ENCODE results near the gene CD19.
"Not testable (repeated sequence)": the region's sequence is repeated elsewhere in the genome, so short reads cannot be mapped to it uniquely, and the experiment has no call there.

The CD19 gene

GRCh38 chr16:28910086-28911031 lies 21.4 kb upstream of the CD19 start:
- no peak for DNase-seq (ENCODE audit: low spot score)

GRCh38 chr16:28912558-28912957 lies 19.2 kb upstream of the CD19 start:
- DNase-seq (ENCODE audit: low spot score) = no peak

- no peak for DNase-seq (ENCODE audit: low spot score)
Observed at GRCh38 chr16:28913946-28914724, 17.6 kb upstream of the CD19 start.

DNA sequence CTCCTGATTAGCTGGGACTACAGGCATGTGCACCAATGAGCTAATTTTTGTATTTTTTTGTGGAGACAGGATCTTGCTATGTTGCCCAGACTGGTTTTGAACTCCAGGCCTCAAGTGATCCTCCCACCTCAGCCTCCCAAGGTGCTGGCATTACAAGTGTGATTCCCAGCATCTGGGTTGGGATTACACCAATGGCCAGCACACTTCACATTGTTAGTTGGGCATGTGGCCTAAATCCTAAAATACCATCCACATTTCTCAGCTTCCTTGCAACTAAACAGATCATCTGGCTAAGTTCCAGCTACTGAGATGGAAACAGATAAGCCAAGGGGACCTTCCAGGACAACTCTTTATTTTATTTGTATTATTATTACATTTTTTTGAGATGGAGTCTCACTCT lies 16.6 kb upstream of the CD19 start:
- no peak for DNase-seq (ENCODE audit: low spot score)

- DNase-seq (ENCODE audit: low spot score) = no peak
Observed at GRCh38 chr16:28917095-28917494, 14.7 kb upstream of the CD19 start.

DNA sequence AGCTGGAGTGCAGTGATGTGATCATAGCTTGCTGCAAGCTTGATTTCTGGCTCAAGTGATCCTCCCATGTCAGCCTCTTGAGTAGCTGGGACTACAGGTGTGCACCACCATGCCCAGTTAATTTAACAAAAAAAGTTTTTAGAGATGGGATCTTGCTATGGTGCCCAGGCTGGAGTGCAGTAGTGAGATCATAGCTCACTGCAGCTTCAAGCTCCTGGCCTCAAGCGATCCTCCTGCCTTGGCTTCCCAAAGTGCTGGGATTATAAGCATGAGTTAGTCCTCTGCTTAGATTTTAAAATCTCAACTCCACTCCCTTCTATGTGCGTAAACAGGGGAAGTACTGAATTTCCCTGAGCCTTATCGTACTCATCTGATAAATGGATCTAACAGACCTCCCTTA lies 13.1 kb upstream of the CD19 start:
- no peak for DNase-seq (ENCODE audit: low spot score)

- no peak for DNase-seq (ENCODE audit: low spot score)
Observed at GRCh38 chr16:28923231-28923587, 8.6 kb upstream of the CD19 start.

- DNase-seq (ENCODE audit: low spot score) = no peak
Observed at GRCh38 chr16:28923652-28924398, 7.9 kb upstream of the CD19 start.

DNA sequence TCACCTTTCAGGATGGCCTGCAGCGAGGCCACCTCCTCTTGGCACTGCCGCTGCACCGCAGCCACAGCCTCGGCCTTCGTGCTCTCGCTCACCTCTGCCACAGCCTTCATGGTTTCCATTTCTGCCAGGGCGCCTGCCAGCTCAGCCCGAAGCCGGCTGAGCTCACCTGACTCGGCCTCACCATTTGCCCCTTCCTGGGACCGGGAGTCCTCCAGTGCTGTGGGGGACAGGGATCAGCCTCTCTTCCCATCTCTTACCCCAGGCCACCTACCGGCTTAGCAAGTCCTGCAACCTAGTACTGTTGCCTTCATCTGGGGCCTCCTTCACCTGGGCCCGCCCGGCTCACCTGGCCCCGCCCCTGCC lies 7.4 kb upstream of the CD19 start:
- DNase-seq (ENCODE audit: low spot score) = no peak

DNA sequence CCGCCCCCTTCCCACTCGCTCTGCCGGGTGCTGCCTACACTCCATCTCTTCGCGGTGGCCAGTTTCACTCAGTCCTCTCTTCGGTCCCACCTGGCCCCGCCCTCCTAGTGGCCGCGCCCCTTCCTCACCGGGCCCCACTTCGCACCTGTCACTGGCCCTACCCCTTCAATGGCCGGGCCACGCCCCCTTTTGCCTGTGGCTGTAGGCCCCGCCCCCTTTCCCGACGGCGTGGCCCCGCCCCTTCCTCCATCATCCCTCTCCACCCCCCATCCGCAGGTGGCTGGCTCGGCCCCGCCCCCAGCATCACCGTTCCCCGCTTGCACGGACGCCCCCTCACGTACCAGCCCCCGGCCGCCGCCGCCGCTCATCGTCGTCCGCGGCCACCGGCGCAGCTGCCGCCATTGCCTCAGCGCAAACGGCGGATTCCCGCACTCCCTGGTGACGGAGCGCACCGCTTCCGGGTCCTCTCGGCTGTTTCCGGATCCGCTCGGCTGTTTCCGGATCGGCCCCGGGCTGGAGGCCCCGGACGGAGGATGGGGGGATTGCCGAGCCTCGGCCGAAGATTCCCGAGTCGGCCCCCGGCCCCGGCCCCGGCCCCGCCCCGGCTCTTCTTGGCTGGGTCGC lies 6.9 kb upstream of the CD19 start, which contains the start of gene RABEP2:
Gene RABEP2, minus strand, starts transcription at position 477 of the 624 bp plus-strand sequence. Its CDS starts 75 bp downstream, at position 402.
- peak; percentile 95 for DNase-seq (ENCODE audit: low spot score)

DNA sequence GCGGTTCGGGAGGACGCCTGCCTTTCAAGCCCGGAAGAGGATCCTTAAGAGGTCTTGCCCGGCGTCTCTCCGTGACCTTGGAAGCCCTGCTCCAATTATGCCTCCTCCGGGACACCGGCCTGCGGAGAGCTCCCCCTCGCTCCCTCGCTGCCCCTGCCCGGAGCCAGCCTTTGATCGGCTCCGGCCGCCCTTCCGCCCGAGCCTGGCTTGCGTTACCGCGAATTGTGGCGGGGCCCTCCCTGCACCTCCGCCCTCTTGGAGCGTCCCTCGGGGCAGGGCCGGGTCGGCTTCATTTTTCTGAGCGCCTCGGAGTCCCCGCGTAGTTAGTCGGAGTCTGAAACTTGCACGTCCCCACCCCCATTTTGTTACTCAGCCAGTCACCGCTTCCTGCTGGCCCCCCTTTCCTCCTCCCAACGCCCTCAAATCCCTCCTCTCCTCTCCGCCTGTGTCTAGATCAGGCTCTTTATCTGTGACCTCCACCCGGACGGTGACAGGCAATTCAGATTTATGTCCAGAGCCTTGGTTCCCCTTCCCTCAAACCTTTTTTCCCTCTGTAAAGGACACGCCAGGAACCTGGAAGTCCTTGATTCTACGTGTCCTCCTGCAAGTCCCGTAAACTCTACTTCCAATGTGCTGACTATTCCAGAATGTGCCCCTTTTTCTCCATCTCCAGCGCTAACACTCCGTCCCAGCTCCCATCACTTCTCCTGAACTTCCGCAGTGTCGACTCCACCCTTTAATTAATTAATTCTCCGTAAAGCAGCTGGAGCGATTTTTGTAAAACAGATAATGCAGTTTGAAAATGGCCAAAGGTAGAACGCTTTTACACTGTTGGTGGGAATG lies 6.2 kb upstream of the CD19 start:
- DNase-seq (ENCODE audit: low spot score) = peak; percentile 82

GRCh38 chr16:28926284-28926683 lies 5.5 kb upstream of the CD19 start:
- DNase-seq (ENCODE audit: low spot score) = not testable (repeated sequence)

- DNase-seq (ENCODE audit: low spot score) = no peak
Observed at GRCh38 chr16:28927815-28928214, 4.0 kb upstream of the CD19 start.

DNA sequence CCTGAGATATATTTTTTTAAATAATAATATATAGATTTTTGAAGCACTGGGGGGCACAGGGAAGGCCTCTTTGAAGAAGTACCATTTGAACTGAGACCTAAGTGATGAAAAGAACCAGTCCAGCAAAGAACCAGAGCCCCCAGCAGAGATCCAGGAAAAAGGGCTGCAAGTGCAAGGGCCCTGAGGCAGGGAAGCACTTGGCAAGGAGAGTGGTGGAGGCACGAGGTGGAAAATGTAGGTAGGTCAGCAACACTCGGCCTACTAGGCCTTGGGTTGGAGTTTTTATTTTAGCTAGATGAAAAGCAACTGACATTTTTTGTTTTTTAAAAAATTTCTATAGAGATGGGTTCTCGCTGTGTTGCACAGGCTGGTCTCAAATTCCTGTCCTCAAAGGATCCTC lies 1.6 kb upstream of the CD19 start:
- no peak for DNase-seq (ENCODE audit: low spot score)

GRCh38 chr16:28930652-28931051 lies 1.1 kb upstream of the CD19 start:
- DNase-seq (ENCODE audit: low spot score) = no peak

- no peak for DNase-seq (ENCODE audit: low spot score)
Observed at GRCh38 chr16:28932339-28933141, 769 bp downstream of the CD19 start.

- no peak for DNase-seq (ENCODE audit: low spot score)
Observed at GRCh38 chr16:28933171-28933570, 1.4 kb downstream of the CD19 start.

- no peak for DNase-seq (ENCODE audit: low spot score)
Observed at GRCh38 chr16:28935346-28935745, 3.6 kb downstream of the CD19 start.

GRCh38 chr16:28935924-28936783 lies 4.4 kb downstream of the CD19 start:
- peak; percentile 80 for DNase-seq (ENCODE audit: low spot score)
